Measurements from ENCODE around the gene WDR93.
"Not testable (repeated sequence)": the region's sequence is repeated elsewhere in the genome, so short reads cannot be mapped to it uniquely, and the experiment has no call there.

The WDR93 gene

GRCh38 chr15:89685995-89686394, 4.6 kb upstream of the WDR93 start:
- DNase-seq (ENCODE audit: low read depth), result no peak

DNA sequence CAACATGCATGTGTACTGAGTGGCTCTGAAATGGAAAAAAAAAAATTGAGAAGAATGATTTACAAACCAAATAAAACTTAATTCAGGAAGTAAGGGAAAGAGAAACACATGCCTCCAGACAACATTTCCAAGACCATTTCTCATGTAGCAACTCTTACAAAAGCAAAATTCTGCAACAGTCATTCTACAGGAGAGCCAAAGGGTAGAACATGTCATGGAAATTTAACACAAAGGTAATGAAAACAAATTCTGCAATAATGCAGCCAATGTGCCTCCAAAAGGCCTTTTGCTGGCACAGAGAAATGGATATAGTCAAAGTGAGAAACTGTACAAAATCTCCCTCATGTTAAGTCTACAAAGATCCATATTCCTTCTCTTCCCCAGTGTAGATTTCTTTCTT, 4.1 kb upstream of the WDR93 start:
- DNase-seq (ENCODE audit: low read depth), result no peak

- DNase-seq (ENCODE audit: low read depth), result not testable (repeated sequence)
These were observed 708 bp upstream of the WDR93 start for GRCh38 chr15:89689930-89690275.

- no peak for DNase-seq (ENCODE audit: low read depth)
These were observed 2.5 kb downstream of the WDR93 start for GRCh38 chr15:89693091-89693490.

- no peak for DNase-seq (ENCODE audit: low read depth)
These were observed 3.1 kb downstream of the WDR93 start for GRCh38 chr15:89693696-89694095.

DNA sequence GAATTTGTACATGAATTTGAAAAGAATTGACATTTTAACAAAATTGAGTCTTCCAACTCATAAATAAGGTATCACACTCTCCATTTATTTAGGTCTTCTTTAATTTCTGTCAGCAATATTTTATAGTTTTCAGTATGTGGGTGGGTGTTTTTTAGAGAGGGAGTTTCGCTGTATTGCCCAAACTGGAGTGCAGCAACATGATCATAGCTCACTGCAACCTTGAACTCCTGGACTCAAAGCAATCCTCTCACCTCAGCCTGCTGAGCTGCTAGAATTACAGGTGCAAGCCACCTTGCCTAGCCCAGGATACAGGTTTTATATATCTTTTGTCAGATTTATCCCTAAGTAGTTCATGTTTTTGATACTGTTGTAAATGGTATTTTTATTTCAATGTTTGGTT, 4.6 kb downstream of the WDR93 start:
- no peak for DNase-seq (ENCODE audit: low read depth)

- no peak for DNase-seq (ENCODE audit: low read depth)
These were observed 13.8 kb downstream of the WDR93 start for GRCh38 chr15:89704411-89704810.

- DNase-seq (ENCODE audit: low read depth), result no peak
These were observed 17.0 kb downstream of the WDR93 start for GRCh38 chr15:89707577-89707976.

GRCh38 chr15:89714775-89715174, 24.2 kb downstream of the WDR93 start:
- DNase-seq (ENCODE audit: low read depth), result no peak

DNA sequence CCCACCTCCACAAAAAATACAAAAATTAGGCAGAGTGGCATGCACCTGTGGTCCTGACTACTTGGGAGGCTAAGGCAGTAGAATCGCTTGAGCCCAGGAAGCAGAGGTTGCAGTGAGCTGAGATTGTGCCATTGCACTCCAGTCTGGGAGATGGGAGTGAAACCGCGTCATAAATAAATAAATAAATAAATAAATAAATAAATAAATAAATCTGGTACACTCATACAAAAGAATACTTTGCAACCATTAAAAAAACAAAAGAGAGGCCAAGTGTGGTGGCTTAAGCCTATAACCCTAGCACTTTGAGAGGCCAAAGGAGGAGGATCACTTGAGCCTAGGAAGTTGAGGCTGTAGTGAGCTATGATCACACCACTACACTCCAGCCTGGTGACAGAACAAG, 32.4 kb downstream of the WDR93 start:
- no peak for DNase-seq (ENCODE audit: low read depth)

GRCh38 chr15:89724621-89725020, 34.0 kb downstream of the WDR93 start:
- DNase-seq (ENCODE audit: low read depth), result no peak

- DNase-seq (ENCODE audit: low read depth), result no peak
These were observed 34.5 kb downstream of the WDR93 start for GRCh38 chr15:89725064-89725463.

GRCh38 chr15:89728254-89728653, 37.6 kb downstream of the WDR93 start:
- no peak for DNase-seq (ENCODE audit: low read depth)

DNA sequence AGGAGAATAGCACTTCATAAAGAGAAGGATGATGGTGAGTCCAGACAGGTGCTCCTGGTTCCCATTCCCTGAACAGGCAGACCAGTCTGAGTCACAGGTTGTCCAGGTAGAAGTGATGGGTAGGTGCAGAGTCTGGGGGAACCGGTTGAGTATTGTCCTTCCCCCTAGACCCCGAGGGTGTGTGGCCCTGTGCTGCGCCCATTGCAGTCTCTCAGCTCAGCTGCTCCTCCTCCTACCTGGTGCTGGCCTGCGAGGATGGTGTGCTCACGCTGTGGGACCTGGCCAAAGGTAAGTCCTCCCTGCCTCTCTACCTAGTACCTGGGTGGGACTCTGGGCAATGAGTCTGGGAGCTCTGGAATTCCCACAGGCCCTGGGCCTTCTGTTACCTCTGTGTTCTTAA, 40.7 kb downstream of the WDR93 start:
- no peak for DNase-seq (ENCODE audit: low read depth)

GRCh38 chr15:89732451-89733172, 42.0 kb downstream of the WDR93 start:
- DNase-seq (ENCODE audit: low read depth), result no peak

- DNase-seq (ENCODE audit: low read depth), result no peak
These were observed 45.2 kb downstream of the WDR93 start for GRCh38 chr15:89735773-89736172.

DNA sequence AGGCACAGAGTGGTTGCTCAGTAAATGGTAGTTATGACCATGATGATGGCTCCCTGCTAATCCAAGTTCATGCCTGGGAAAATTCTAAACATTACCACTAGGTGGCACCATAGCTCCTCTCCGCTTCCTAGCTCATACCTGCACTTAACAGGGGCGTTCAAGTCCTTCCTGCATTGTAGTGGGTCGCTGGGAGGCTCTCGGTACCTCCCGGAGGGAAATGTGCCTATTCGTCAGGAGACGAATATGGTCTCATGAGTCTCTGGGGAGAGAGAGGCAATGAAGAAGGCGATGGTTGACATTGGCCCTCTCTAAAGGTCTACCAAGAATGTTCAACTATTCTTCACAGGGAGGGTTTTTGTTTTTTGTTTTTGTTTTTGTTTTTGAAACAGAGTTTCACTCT, 49.5 kb downstream of the WDR93 start:
- DNase-seq (ENCODE audit: low read depth), result peak; percentile 19

DNA sequence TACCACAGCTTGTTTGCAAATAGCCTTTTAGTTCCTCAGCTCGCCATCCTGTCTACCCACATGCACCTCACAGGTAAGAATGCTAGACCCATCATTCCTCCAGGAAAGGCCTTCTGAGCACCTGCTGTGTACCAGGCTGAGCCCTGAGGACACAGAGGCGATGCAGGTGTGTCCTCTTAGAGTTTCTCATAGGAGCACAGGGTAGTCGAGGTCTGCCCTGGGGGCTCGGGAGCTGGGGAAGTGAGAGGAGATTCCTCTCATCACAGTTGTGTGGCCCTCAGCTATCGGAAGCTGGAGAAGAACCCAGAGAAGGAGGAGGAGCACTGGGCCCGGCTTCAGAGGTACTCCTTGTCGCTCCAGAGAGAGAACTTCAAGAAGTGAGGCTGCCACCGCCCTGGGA, 52.4 kb downstream of the WDR93 start:
- no peak for DNase-seq (ENCODE audit: low read depth)

DNA sequence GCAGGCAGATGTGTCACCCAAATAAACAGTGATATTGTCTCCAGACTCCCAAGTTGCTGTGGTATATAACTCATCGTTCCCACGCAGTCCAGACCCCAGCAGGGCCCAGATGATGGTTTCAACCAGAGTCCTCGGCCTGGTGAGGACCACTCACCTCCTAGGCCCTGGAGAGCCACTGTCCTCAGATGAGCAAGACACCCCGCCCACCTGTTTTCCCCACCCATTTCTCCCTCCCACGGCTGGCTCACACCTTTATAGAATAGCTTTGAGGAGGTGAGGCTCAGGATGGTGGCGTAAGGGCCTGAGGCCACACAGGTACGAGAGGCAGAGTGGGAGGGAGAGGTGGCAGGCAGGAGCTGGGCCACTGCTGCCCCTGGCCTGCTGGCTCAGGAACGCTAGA, 53.0 kb downstream of the WDR93 start:
- no peak for DNase-seq (ENCODE audit: low read depth)

GRCh38 chr15:89745131-89745530, 54.5 kb downstream of the WDR93 start:
- DNase-seq (ENCODE audit: low read depth), result no peak

DNA sequence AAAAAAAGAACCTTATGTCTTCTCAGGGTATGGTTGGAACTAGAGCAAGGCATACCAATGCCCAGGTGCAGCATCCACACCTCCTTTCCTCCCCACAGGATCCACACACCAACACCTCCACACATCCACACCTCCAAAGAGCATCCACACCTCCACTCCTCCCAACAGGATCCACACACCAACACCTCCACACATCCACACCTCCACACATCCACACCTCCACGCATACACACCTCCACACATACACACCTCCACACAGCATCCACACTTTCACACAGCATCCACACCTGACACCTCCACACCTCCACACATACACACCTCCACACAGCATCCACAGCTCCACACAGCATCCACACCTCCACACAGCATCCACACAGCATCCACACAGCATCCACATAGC, 55.2 kb downstream of the WDR93 start:
- DNase-seq (ENCODE audit: low read depth), result no peak

GRCh38 chr15:89746386-89746780, 55.8 kb downstream of the WDR93 start:
- DNase-seq (ENCODE audit: low read depth), result no peak

GRCh38 chr15:89747708-89748682, 57.4 kb downstream of the WDR93 start:
- no peak for DNase-seq (ENCODE audit: low read depth)

All from activated T-helper 1 cell treated with Interleukin-2 at 50 U/mL for 16 hours (primary cell).